Fibroblast of pulmonary artery (primary cell): ENCODE results near the gene RIIAD1.

ENCODE experiments used
- DNase-seq: peaks from one replicate; pipeline ENCODE4 v3.0.0-alpha.2; 2010; ENCODE audit warnings: low read depth
- H3K4me3 ChIP-seq: replicated peaks from 2 replicates; pipeline ENCODE4 v1.5.1; 2011; ENCODE audit warnings: low read depth, mild to moderate bottlenecking, control low read depth, low read length, moderate library complexity
- TF ChIP-seq, protein P1 (sequence below): IDR thresholded peaks from 2 replicates; pipeline ENCODE4 v1.5.1; 2011; ENCODE audit warnings: mild to moderate bottlenecking, control low read depth, low read length, inconsistent platforms; ENCODE audit errors: missing control alignments

The RIIAD1 gene

DNA sequence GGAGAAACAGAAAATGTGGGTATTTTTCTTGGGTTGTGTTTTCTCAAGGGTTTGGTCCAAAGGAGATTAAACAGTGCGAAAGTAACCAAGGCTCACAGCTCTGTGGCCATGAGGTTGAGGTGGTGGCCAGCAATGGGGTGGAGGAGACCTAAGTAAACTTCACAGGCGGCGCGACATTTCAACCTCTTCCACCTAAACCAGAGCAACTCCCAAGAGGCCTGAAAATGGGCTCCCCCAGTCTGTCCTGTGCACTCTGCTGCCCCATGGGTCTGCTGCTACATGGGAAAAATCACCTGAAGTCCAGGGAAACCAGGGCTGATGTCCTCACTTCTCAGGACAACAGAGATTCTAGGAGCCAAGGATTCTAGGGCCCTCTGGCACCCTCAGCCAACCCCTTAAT is 17.1 kb upstream of the RIIAD1 start:
- TF ChIP-seq, protein P1, sequence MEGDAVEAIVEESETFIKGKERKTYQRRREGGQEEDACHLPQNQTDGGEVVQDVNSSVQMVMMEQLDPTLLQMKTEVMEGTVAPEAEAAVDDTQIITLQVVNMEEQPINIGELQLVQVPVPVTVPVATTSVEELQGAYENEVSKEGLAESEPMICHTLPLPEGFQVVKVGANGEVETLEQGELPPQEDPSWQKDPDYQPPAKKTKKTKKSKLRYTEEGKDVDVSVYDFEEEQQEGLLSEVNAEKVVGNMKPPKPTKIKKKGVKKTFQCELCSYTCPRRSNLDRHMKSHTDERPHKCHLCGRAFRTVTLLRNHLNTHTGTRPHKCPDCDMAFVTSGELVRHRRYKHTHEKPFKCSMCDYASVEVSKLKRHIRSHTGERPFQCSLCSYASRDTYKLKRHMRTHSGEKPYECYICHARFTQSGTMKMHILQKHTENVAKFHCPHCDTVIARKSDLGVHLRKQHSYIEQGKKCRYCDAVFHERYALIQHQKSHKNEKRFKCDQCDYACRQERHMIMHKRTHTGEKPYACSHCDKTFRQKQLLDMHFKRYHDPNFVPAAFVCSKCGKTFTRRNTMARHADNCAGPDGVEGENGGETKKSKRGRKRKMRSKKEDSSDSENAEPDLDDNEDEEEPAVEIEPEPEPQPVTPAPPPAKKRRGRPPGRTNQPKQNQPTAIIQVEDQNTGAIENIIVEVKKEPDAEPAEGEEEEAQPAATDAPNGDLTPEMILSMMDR, result no peak
- no peak overlapping the region for H3K4me3 ChIP-seq
- DNase-seq, result no peak

DNA sequence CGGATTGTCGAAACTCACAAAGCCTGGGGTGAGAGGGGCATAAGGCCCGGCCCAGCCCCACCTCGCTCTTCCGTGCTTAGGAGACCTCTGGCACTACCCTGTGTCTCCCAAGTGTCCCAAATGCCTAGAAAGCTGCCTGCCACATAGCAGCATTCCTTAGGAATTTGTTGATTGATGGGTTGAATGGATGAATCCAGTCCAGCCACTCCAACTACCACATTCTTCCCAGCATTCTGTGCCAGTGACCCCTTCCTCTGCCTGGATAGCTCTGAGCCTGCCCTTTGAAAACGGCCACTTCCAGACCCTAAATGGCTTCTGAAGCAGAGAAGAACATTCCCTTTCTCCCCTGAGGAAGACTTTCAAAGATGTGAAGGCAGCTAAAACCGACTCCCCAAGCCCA is 16.2 kb upstream of the RIIAD1 start:
- DNase-seq, result no peak
- no peak overlapping the region for H3K4me3 ChIP-seq
- TF ChIP-seq, protein P1, result no peak

DNA sequence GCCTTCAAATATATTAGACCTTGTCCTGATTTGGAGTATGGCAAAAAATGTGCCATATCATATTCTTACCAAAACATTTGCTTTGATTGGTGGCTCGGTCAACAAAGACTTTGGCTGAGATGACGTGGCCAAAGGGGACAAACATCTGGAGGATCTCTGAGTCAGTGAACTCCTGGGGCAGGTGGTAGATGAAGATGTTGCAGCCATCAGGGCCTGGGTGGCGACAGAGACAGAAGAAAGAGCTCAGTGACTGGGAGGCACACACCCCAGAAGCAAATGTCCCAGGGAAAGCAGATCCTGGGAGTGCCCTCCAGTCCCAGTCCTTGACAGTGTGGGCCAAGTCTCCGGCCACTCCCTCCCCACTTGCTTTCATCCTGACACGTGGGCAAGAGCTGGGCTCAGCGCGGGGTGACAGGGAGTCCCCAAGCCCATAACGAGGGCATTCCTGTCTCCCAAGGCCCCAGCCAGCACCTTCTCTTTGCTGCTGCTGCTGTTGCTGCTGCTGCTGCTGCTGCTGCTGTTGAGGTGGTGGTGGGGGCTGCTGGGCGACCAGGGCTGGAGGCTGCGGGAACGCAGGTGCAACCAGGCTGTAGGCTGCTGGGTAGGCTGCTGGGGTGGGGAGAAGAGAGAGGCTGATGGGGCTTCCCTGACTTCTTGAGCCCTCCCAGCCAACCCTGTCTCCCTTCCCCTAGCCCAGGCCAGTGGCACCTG is 15.4 kb upstream of the RIIAD1 start:
- H3K4me3 ChIP-seq, result no peak overlapping the region
- no peak for DNase-seq
- TF ChIP-seq, protein P1, result no peak

DNA sequence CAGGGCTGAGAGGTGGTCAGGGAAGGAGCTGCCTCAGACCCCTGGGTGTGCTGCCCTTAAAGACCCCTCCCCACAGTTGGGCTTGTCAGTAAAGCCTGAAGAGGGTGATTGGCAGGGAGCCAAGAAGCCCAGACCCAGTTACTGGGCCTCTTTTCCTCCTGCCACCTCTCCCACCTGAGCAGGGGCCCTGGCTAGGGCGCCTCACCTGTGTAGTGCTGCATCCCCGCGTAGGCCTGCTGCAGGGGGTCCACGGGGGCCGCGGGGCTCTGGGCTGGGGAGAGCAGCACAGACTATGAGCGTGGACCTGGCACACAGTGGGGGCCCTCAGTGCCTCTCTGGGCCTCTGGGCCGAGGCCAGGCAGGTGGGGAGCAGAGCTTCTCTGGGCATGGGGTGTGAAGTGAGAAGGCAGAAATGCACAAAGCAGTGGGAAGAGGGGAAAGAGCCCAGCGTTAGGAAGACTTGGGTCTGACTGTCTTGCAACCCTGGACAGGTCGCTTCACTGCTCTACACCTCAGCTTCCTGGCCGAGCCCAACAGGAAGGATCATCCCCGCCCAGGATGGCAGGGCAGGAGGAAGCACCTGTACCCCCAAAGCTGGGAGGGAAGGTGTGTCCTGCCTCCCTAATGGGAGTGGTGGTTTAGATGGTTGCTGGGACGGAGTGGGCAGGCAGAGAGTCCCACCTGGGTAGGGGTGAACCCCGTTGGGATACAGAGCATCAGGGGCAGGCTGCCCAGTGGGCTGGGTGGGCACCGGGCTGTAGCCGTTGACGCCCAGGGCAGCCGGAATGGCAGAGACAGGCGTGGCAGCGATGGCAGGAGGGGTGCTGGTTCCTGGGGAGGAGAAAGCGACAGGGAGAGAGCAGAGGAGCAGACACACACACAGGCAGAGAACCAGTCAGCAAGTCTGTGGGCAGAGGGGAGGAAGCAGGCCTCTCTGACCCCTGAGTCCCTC is 14.6 kb upstream of the RIIAD1 start:
- TF ChIP-seq, protein P1, result no peak
- no peak for DNase-seq
- no peak overlapping the region for H3K4me3 ChIP-seq

DNA sequence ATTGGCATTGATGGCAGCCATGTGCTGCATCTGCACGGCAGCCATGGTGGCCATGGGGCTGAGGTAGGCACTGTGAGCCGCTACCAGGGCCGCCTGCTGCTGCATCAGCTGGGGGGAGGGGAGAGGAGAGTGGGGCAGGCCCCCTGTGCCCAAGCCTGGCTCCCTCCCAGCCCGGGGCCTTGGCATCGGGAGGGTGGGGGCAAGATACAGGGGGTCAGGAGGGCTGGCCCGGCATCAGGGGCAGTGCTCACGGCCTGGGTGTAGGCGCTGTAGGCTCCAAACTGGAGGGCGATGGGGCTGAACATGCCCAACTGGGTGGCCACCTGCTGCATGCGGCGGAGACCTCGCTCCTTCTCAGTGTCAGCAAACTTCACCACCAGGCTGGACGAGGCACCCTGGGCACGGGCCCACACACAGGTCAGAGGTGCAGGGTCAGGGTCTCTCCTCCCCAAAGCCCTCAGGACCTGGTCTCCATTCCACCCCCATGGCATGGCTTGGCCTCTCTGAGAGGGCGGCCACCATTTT is 13.7 kb upstream of the RIIAD1 start:
- TF ChIP-seq, protein P1, result no peak
- H3K4me3 ChIP-seq, result no peak overlapping the region
- DNase-seq, result no peak

DNA sequence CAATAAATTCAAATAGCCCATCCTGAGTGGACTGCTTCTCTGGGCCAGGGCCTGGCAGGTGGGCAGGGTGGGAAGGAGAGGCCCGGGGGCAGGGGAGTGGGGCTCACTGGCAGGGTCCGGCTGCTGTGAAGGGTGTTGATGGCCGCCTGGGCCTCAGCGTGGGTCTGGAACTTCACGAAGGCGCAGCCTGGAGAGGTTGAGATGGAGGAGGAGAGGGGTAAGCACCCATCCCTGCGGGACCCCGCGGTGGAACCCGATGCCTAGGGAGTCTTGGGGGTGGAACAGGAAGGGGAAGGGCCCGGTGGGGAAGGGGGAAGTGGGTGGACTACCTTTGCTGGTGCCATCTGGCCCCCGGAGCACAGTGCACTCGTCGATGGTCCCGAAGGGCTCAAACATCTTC is 12.4 kb upstream of the RIIAD1 start:
- DNase-seq, result no peak
- no peak overlapping the region for H3K4me3 ChIP-seq
- TF ChIP-seq, protein P1, result no peak
